Brain microvascular endothelial cell (primary cell): Measurements from ENCODE around the gene CHN2.

Experiments used
- DNase-seq: peaks from one replicate; pipeline ENCODE4 v3.0.0-alpha.2; 2020
- H3K27ac ChIP-seq: fragments of 250-450 bp; sonication (Bioruptor Pico); 2 replicates; pipeline ENCODE4 v1.5.1; 2020; ENCODE audit warnings: mild to moderate bottlenecking, moderate library complexity
- H3K27me3 ChIP-seq: fragments of 250-450 bp; sonication (Bioruptor Pico); replicated peaks from 2 replicates; pipeline ENCODE4 v1.5.1; 2020; ENCODE audit warnings: mild to moderate bottlenecking
- H3K36me3 ChIP-seq: fragments of 250-450 bp; sonication (Bioruptor Pico); replicated peaks from 2 replicates; pipeline ENCODE4 v1.5.1; 2020; ENCODE audit warnings: mild to moderate bottlenecking
- H3K4me3 ChIP-seq: 2 replicates; pipeline ENCODE4 v1.5.1; 2011; ENCODE audit warnings: low read depth, mild to moderate bottlenecking, control low read depth, low read length, moderate library complexity
- CTCF ChIP-seq: IDR thresholded peaks from 2 replicates; pipeline ENCODE4 v1.5.1; 2011; ENCODE audit warnings: low read depth, mild to moderate bottlenecking, moderate library complexity, low read length, control low read depth, inconsistent platforms; ENCODE audit errors: missing control alignments
- in situ Hi-C: cut with HindIII; loops from 2 replicates; pipeline ENCODE4 v1.10.0; 2017; ENCODE audit warnings: low sequenced_read_pairs, low pct_ligation_motif_present

Gene CHN2

GRCh38 chr7:29319719-29320521 lies 125.3 kb downstream of the CHN2 start:
- DNase-seq = no peak
- H3K27me3 ChIP-seq = peaks cover 5% of the 10 kb centered on the region
- in situ Hi-C loops = no loop called here
- H3K27ac ChIP-seq = no peak overlapping the region
- H3K36me3 ChIP-seq = no peaks in the 10 kb centered on the region
- H3K4me3 ChIP-seq = no peak overlapping the region
- no peak for TF ChIP-seq CTCF

- TF ChIP-seq CTCF = no peak
- H3K36me3 ChIP-seq = no peaks in the 10 kb centered on the region
- no peak overlapping the region for H3K27ac ChIP-seq
- H3K27me3 ChIP-seq = peaks cover 5% of the 10 kb centered on the region
- no peak for DNase-seq
- in situ Hi-C loops = no loop called here
- no peak overlapping the region for H3K4me3 ChIP-seq
Measured at GRCh38 chr7:29320577-29320976, 126.0 kb downstream of the CHN2 start.

- in situ Hi-C loops = no loop called here
- Histone ChIP-seq H3K27ac (no peak overlapping the region), H3K4me3 (no peak overlapping the region), H3K36me3 (no peaks in the 10 kb centered on the region), H3K27me3 (peaks cover 5% of the 10 kb centered on the region)
- DNase-seq = no peak
- no peak for TF ChIP-seq CTCF
Measured at GRCh38 chr7:29322023-29322712, 127.6 kb downstream of the CHN2 start.

- H3K36me3 ChIP-seq = no peaks in the 10 kb centered on the region
- no peaks in the 10 kb centered on the region for H3K27me3 ChIP-seq
- DNase-seq = no peak
- in situ Hi-C loops = no loop called here
- no peak overlapping the region for H3K27ac ChIP-seq
- H3K4me3 ChIP-seq = no peak overlapping the region
- TF ChIP-seq CTCF = no peak
Measured at GRCh38 chr7:29325476-29325875, 130.9 kb downstream of the CHN2 start.

- Histone ChIP-seq H3K27ac (no peak overlapping the region), H3K27me3 (no peaks in the 10 kb centered on the region), H3K4me3 (no peak overlapping the region), H3K36me3 (no peaks in the 10 kb centered on the region)
- no peak for TF ChIP-seq CTCF
- in situ Hi-C loops = no loop called here
- no peak for DNase-seq
Measured at GRCh38 chr7:29326864-29327263, 132.3 kb downstream of the CHN2 start.
